Measurements from ENCODE around the gene TATDN2.

DNA sequence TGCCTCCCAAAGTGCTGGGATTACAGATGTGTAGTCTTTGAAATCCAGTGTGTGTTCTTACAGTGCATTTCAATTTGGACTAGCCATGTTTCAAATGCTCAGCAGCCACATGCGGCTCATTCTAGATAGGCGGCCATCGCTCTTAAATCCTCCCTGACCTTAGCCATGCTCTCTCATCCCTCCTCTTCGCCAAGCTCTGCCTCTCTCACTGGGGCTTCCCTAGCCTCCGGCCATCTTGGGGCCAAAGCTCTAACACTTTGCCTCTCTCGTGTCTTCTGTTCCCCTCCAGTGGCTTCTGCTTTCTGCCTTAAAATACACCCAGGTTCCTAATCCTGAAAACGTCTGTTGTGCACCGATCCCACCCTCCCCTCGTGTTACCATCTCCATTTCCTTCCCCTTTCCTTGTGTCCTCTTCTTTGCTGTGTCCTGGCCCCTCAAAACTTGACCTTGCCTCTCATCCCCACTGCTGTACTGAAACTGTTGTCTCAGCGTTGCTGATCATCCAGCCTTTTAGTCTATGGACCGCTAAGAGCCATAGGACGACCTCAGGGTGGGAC is 45.8 kb downstream of the TATDN2 start:
- TF ChIP-seq, protein P1, sequence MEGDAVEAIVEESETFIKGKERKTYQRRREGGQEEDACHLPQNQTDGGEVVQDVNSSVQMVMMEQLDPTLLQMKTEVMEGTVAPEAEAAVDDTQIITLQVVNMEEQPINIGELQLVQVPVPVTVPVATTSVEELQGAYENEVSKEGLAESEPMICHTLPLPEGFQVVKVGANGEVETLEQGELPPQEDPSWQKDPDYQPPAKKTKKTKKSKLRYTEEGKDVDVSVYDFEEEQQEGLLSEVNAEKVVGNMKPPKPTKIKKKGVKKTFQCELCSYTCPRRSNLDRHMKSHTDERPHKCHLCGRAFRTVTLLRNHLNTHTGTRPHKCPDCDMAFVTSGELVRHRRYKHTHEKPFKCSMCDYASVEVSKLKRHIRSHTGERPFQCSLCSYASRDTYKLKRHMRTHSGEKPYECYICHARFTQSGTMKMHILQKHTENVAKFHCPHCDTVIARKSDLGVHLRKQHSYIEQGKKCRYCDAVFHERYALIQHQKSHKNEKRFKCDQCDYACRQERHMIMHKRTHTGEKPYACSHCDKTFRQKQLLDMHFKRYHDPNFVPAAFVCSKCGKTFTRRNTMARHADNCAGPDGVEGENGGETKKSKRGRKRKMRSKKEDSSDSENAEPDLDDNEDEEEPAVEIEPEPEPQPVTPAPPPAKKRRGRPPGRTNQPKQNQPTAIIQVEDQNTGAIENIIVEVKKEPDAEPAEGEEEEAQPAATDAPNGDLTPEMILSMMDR (conservative IDR thresholded peaks at IDR 0.05; ENCODE audit: low read length) = no peak
- no peak for TF ChIP-seq EZH2phosphoT487 (IDR thresholded peaks at IDR 0.05; ENCODE audit: borderline replicate concordance)

All from Loucy (cell line).